ENCODE measurements around the gene PTPRN2.

PTPRN2 gene

DNA sequence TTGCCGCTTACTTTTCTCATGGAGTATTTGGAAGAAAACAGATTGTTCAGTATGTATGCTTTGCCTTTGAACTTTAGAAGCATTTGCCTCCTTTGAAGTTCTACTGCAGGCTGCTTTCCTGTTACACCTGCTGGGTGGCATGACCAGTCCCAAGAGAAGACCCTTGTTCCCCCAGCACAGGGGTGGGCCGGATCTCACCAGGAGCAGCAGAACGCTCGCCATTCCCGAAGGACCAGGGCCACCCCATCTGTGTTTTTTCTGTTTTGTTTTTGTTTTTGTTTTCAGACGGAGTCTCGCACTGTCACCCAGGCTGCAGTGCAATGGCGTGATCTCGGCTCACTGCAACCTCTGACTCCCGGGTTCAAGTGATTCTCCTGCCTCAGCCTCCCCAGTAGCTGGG lies 493.6 kb downstream of the PTPRN2 start:
- H3K9me3 ChIP-seq (ENCODE audit: control insufficient read depth in 5 of 5, low read length in 5 of 5) = peaks cover 0 to 3% (median 0%) of the 10 kb centered on the region in 5 donors
- no peaks in the 10 kb centered on the region for H3K36me3 ChIP-seq (ENCODE audit: control insufficient read depth in 5 of 5, insufficient read depth in 5 of 5, low read length in 5 of 5)
- H3K4me1 ChIP-seq (ENCODE audit: control insufficient read depth in 5 of 5, insufficient read depth in 5 of 5, low read length in 5 of 5) = no peaks in the 10 kb centered on the region
- no peak overlapping the region for H3K27ac ChIP-seq (ENCODE audit: low read depth, low read length)
- no peak overlapping the region for H3K4me3 ChIP-seq (ENCODE audit: low read depth in 1 of 5, low read length in 5 of 5)
- H3K9ac ChIP-seq (ENCODE audit: low read length in 5 of 5) = no peak overlapping the region
- peaks cover 0 to 2% (median 0%) of the 10 kb centered on the region in 5 donors for H3K27me3 ChIP-seq (ENCODE audit: control insufficient read depth in 5 of 5, insufficient read depth in 4 of 5, low read length in 5 of 5)

DNA sequence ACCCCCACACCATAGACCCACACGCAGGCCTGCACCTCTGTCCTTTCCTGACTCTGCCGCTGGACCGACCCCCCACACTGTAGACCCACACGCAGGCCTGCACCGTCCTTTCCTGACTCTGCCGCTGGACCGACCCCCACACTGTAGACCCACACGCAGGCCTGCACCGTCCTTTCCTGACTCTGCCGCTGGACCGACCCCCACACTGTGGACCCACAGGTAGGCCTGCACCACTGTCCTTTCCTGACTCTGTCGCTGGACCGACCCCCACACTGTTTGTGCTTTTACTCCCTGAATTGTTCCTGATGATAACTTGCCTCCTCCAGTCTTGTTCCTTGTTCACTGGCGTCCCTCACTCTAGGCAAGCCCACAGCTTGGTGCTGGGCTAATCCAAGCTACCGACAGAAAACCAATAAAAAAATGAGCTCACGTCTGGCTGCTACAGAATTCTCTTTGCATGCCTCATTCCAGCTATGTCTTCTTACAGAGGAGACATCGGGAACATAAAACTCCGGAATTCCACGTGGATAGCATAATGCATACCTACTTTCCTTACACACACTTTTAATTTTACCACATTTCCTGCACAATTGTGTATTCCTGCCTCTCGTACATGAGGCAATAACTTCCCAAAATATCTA lies 494.3 kb downstream of the PTPRN2 start:
- no peak overlapping the region for H3K9ac ChIP-seq (ENCODE audit: low read length in 5 of 5)
- no peaks in the 10 kb centered on the region for H3K4me1 ChIP-seq (ENCODE audit: control insufficient read depth in 5 of 5, insufficient read depth in 5 of 5, low read length in 5 of 5)
- H3K36me3 ChIP-seq (ENCODE audit: control insufficient read depth in 5 of 5, insufficient read depth in 5 of 5, low read length in 5 of 5) = no peaks in the 10 kb centered on the region
- no peak overlapping the region for H3K27ac ChIP-seq (ENCODE audit: low read depth, low read length)
- H3K9me3 ChIP-seq (ENCODE audit: control insufficient read depth in 5 of 5, low read length in 5 of 5) = peaks cover 0 to 1% (median 0%) of the 10 kb centered on the region in 5 donors
- H3K27me3 ChIP-seq (ENCODE audit: control insufficient read depth in 5 of 5, insufficient read depth in 4 of 5, low read length in 5 of 5) = peaks cover 0 to 2% (median 0%) of the 10 kb centered on the region in 5 donors
- no peak overlapping the region for H3K4me3 ChIP-seq (ENCODE audit: low read depth in 1 of 5, low read length in 5 of 5)

DNA sequence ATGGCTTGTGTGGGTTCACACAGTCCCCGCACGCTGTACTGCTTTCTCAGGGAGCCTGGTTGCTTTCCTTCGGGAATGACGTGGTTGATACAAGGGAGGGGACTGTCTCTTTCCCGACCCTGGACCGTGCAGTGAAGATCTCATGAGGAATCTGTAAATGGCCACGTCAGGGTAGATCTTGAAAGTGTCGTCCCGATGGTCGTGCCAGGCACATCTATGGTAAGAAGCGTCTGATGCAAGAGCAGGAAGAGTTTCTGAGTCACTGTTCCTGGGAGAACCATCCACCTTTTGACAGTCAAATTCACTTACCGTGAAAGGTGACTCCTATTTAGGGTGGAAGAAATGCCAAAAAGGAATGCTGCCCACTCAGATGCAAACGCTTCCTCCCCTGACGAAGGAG lies 500.4 kb downstream of the PTPRN2 start:
- no peaks in the 10 kb centered on the region for H3K36me3 ChIP-seq (ENCODE audit: control insufficient read depth in 5 of 5, insufficient read depth in 5 of 5, low read length in 5 of 5)
- no peak overlapping the region for H3K9ac ChIP-seq (ENCODE audit: low read length in 5 of 5)
- H3K27ac ChIP-seq (ENCODE audit: low read depth, low read length) = no peak overlapping the region
- peaks cover 0 to 2% (median 0%) of the 10 kb centered on the region in 5 donors for H3K4me1 ChIP-seq (ENCODE audit: control insufficient read depth in 5 of 5, insufficient read depth in 5 of 5, low read length in 5 of 5)
- no peak overlapping the region for H3K4me3 ChIP-seq (ENCODE audit: low read depth in 1 of 5, low read length in 5 of 5)
- no peaks in the 10 kb centered on the region for H3K27me3 ChIP-seq (ENCODE audit: control insufficient read depth in 5 of 5, insufficient read depth in 4 of 5, low read length in 5 of 5)
- H3K9me3 ChIP-seq (ENCODE audit: control insufficient read depth in 5 of 5, low read length in 5 of 5) = peaks cover 0 to 7% (median 4%) of the 10 kb centered on the region in 5 donors

DNA sequence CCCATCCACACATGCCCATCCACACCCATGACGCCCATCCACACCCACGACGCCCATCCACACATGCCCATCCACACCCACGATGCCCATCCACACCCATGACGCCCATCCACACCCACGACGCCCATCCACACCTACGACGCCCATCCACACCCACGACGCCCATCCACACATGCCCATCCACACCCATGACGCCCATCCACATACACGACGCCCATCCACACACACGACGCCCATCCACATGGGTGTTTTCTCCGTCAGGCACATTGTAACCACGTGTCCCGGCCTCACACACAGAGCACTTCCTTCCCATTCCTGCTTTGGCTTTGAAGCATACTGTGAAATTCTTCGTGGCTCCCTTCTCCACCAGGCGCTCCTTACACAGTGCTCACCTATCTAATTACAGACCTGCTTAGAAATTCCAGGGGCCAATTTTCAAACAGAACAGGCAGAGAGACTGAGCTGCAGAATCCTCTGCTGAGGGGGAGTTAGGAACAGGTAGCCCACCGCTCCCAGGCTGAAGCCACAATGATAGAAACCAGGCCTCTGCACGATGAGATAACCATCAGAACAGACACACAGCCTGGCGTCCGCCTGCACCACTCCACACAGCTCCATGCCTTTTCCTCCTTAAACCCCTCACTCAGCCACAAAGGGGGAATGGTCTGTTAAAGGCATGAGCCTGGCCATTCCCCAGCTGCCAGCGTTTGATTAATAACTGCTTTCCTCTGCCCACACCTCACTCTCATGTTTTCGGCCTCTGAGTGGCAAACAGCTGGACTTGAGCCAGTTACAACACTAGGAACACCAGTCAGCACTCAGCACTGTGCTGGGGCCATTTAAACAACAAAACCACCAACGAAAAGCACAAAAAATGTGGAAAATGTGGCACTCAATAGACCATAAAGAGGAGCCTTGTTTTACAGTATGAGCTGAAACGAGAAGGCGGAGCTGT lies 501.6 kb downstream of the PTPRN2 start:
- H3K9me3 ChIP-seq (ENCODE audit: control insufficient read depth in 5 of 5, low read length in 5 of 5) = peaks cover 0 to 7% (median 4%) of the 10 kb centered on the region in 5 donors
- no peaks in the 10 kb centered on the region for H3K36me3 ChIP-seq (ENCODE audit: control insufficient read depth in 5 of 5, insufficient read depth in 5 of 5, low read length in 5 of 5)
- H3K9ac ChIP-seq (ENCODE audit: low read length in 5 of 5) = no peak overlapping the region
- H3K4me3 ChIP-seq (ENCODE audit: low read depth in 1 of 5, low read length in 5 of 5) = no peak overlapping the region
- no peaks in the 10 kb centered on the region for H3K27me3 ChIP-seq (ENCODE audit: control insufficient read depth in 5 of 5, insufficient read depth in 4 of 5, low read length in 5 of 5)
- H3K4me1 ChIP-seq (ENCODE audit: control insufficient read depth in 5 of 5, insufficient read depth in 5 of 5, low read length in 5 of 5) = peaks cover under 1 to 12% (median 3%) of the 10 kb centered on the region in 5 donors
- H3K27ac ChIP-seq (ENCODE audit: low read depth, low read length) = no peak overlapping the region

DNA sequence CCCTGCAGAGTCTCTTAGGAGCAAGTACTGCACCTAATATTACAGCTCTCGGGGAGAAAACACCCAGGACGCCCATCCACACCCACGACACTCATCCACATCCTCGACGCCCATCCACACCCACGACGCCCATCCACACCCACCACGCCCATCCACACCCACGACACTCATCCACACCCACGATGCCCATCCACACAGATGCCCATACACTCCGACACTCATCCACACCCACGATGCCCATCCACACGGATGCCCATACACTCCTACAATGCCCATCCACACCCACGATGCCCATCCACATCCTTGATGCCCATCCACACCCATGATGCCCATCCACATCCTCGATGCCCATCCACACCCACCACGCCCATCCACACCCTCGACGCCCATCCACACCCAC lies 503.1 kb downstream of the PTPRN2 start:
- H3K4me3 ChIP-seq (ENCODE audit: low read depth in 1 of 5, low read length in 5 of 5) = no peak overlapping the region
- no peaks in the 10 kb centered on the region for H3K27me3 ChIP-seq (ENCODE audit: control insufficient read depth in 5 of 5, insufficient read depth in 4 of 5, low read length in 5 of 5)
- H3K27ac ChIP-seq (ENCODE audit: low read depth, low read length) = no peak overlapping the region
- peaks cover 0 to 7% (median 4%) of the 10 kb centered on the region in 5 donors for H3K9me3 ChIP-seq (ENCODE audit: control insufficient read depth in 5 of 5, low read length in 5 of 5)
- peaks cover 2 to 15% (median 7%) of the 10 kb centered on the region in 5 donors for H3K4me1 ChIP-seq (ENCODE audit: control insufficient read depth in 5 of 5, insufficient read depth in 5 of 5, low read length in 5 of 5)
- H3K9ac ChIP-seq (ENCODE audit: low read length in 5 of 5) = no peak overlapping the region
- no peaks in the 10 kb centered on the region for H3K36me3 ChIP-seq (ENCODE audit: control insufficient read depth in 5 of 5, insufficient read depth in 5 of 5, low read length in 5 of 5)

DNA sequence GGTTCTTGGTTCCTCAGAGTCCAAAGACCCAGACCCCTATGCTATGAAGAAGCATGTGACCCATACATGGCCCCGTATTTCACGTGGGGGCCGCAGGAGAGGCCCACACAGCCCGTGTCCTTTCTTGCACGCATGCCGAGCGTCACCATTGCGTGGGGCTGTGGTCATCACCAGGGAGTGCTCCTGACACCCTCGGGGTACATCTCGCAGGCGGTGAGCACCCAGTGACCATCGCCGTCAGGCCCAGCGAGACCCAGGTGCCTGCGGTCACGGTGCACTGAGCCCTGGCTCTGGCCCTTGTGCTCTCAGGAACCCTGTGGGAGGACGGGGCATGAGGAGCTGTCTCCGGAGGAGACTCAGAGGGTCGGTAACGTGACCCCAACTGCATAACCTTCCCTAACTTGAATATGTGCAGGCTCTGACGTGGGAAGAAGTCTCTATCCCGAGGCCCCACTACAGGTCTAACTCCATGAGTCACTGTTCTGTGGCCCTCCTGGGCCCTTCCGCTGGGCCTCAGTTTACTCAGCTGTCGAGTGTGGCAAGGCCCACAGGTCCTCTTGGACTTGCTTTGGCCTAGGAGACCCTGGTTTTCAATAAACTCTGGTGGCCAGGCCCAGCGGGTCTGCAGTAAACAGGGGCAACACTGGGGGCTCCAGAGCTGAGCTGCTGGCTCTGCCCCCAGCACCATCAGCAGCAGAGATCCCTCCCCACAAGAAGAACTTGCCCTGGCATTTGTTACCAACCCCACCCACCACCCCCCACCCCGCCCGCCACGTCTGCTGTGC lies 503.9 kb downstream of the PTPRN2 start:
- H3K36me3 ChIP-seq (ENCODE audit: control insufficient read depth in 5 of 5, insufficient read depth in 5 of 5, low read length in 5 of 5) = no peaks in the 10 kb centered on the region

DNA sequence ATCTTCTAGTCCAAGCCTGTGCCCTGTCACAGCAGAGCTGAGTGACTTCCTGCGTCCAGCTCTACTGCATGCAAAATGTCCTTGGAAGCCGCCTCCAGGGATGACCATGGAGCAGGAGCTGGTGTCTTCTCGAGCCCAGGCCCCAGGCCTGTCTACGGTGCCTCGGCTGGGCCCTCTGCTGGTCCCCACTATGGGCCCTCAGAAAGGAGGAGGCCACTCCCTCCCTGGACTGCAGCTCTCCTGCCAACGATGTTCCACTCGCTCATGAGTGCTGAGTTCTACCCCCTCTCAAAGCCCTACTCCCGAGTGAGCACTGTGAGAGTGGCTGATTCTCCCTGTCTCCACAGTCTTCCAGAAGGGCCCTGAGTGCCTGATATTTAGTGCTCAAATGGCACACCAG lies 504.9 kb downstream of the PTPRN2 start:
- Histone ChIP-seq H3K4me3 (ENCODE audit: low read depth in 1 of 5, low read length in 5 of 5) (no peak overlapping the region), H3K9ac (ENCODE audit: low read length in 5 of 5) (no peak overlapping the region), H3K27me3 (ENCODE audit: control insufficient read depth in 5 of 5, insufficient read depth in 4 of 5, low read length in 5 of 5) (no peaks in the 10 kb centered on the region), H3K27ac (ENCODE audit: low read depth, low read length) (no peak overlapping the region), H3K36me3 (ENCODE audit: control insufficient read depth in 5 of 5, insufficient read depth in 5 of 5, low read length in 5 of 5) (no peaks in the 10 kb centered on the region), H3K9me3 (ENCODE audit: control insufficient read depth in 5 of 5, low read length in 5 of 5) (peaks cover 0 to 7% (median 4%) of the 10 kb centered on the region in 5 donors), H3K4me1 (ENCODE audit: control insufficient read depth in 5 of 5, insufficient read depth in 5 of 5, low read length in 5 of 5) (peaks cover 2 to 15% (median 7%) of the 10 kb centered on the region in 5 donors)

More for the DNA sequence above, 503.9 kb downstream of the PTPRN2 start:
- Histone ChIP-seq H3K27me3 (ENCODE audit: control insufficient read depth in 5 of 5, insufficient read depth in 4 of 5, low read length in 5 of 5) (no peaks in the 10 kb centered on the region), H3K9me3 (ENCODE audit: control insufficient read depth in 5 of 5, low read length in 5 of 5) (peaks cover 0 to 7% (median 4%) of the 10 kb centered on the region in 5 donors), H3K9ac (ENCODE audit: low read length in 5 of 5) (no peak overlapping the region), H3K4me1 (ENCODE audit: control insufficient read depth in 5 of 5, insufficient read depth in 5 of 5, low read length in 5 of 5) (peaks cover 2 to 15% (median 7%) of the 10 kb centered on the region in 5 donors), H3K4me3 (ENCODE audit: low read depth in 1 of 5, low read length in 5 of 5) (no peak overlapping the region), H3K27ac (ENCODE audit: low read depth, low read length) (no peak overlapping the region)

DNA sequence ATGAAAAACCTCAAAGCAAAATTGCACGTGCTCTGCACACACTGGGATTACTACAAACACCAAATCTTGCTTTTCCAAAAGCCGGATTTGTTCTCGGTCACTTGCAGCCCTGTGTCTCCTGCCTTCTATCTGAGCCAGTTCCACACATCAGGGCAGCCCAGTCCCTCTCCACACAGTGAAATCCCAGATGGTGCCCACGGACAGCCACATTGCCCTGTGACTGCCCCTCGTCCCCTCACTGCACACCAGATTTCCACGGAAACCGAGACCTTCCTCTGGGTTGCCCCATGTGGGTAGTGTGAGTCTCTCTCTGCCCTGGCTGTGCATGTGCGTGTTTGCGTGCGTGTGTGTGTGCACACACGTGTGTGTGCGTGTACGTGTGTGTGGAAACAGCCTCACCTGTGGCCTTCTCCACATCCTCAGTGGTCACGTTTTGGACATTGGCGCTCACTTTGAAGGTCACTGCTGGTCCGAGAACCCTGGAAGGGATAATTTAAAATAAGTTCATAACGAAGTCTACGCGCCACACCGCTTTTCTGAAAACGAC lies 506.7 kb downstream of the PTPRN2 start:
- no peak overlapping the region for H3K27ac ChIP-seq (ENCODE audit: low read depth, low read length)
- H3K9me3 ChIP-seq (ENCODE audit: control insufficient read depth in 5 of 5, low read length in 5 of 5) = peaks cover 0 to 3% (median 0%) of the 10 kb centered on the region in 5 donors
- no peak overlapping the region for H3K4me3 ChIP-seq (ENCODE audit: low read depth in 1 of 5, low read length in 5 of 5)
- peaks cover 0 to 4% (median 0%) of the 10 kb centered on the region in 5 donors for H3K27me3 ChIP-seq (ENCODE audit: control insufficient read depth in 5 of 5, insufficient read depth in 4 of 5, low read length in 5 of 5)
- H3K9ac ChIP-seq (ENCODE audit: low read length in 5 of 5) = no peak overlapping the region
- peaks cover 2 to 15% (median 7%) of the 10 kb centered on the region in 5 donors for H3K4me1 ChIP-seq (ENCODE audit: control insufficient read depth in 5 of 5, insufficient read depth in 5 of 5, low read length in 5 of 5)
- H3K36me3 ChIP-seq (ENCODE audit: control insufficient read depth in 5 of 5, insufficient read depth in 5 of 5, low read length in 5 of 5) = no peaks in the 10 kb centered on the region
